NCI-H2029 (cell line): ENCODE measurements around the gene MAD2L2.

Experiments used
- DNase-seq: peaks from one replicate; lab custom pipeline; 2025; lab: John Stamatoyannopoulos, UW

Gene MAD2L2

DNA sequence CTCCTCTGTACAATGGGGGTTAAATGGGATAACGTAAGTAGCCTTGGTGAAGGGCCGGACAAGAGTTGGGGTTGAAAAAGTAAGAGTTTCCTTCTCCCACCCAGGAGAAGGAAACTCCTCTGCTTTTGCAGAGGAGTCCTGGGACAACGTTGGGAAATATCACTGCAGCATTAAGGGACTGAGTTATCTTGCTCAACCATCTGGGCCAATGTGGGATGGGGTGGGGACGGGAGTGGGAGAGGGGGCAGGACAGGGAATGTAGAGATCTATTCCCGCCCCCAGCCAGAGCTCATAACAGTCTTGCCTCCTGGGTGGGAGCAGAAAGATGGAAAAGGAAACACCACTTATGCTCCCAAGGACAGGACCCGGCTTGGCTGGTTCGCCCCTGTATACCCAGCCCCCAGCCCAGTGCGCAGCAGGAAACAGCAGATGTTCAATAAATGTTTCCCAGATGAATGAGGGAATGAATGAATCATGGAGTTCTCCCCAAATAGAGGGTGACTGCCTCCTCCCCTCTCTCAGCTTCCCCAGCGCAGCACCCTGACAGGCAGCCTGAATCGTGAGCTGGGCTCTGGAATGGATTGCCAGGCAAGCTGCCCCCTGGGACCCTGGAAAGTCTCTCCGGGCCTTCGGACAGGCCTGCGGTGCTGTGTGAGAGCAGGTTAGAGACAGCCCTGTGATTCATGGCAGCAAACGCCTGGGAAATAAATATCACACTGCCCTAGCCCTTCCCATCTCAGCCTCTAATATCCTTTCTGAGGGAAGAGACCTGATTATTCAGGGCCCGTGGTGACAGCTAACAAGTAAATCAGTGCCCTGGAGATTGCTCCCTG is 51.5 kb downstream of the MAD2L2 start:
- DNase-seq, result no peak

GRCh38 chr1:11628767-11629166 is 52.2 kb downstream of the MAD2L2 start:
- DNase-seq, result no peak

GRCh38 chr1:11626551-11626950 is 54.4 kb downstream of the MAD2L2 start:
- DNase-seq, result no peak
